Subcutaneous abdominal adipose tissue (tissue), 5 donors: Measurements from ENCODE around the gene GBGT1.

Experiments used
- H3K27ac ChIP-seq: one replicate; pipeline ENCODE4 v1.7.0; 2013; ENCODE audit warnings: low read depth, mild to moderate bottlenecking, inconsistent platforms, low read length, moderate library complexity
- H3K27me3 ChIP-seq, 5 donors: one replicate each; pipeline ENCODE4 v1.7.0; 2013; ENCODE audit warnings: low read length in 5 of 5, inconsistent platforms in 1 of 5; ENCODE audit not compliant: control insufficient read depth in 5 of 5, insufficient read depth in 4 of 5
- H3K36me3 ChIP-seq, 5 donors: one replicate each; pipeline ENCODE4 v1.7.0; 2013; ENCODE audit warnings: low read length in 5 of 5; ENCODE audit not compliant: control insufficient read depth in 5 of 5, insufficient read depth in 5 of 5
- H3K4me1 ChIP-seq, 5 donors: one replicate each; pipeline ENCODE4 v1.7.0; 2013; ENCODE audit warnings: low read length in 5 of 5, mild to moderate bottlenecking in 3 of 5, moderate library complexity in 1 of 5; ENCODE audit not compliant: control insufficient read depth in 5 of 5, insufficient read depth in 5 of 5
- H3K4me3 ChIP-seq, 5 donors: one replicate each; pipeline ENCODE4 v1.7.0; 2013; ENCODE audit warnings: low read length in 5 of 5, low read depth in 1 of 5
- H3K9ac ChIP-seq, 5 donors: one replicate each; pipeline ENCODE4 v1.7.0; 2013; ENCODE audit warnings: low read length in 5 of 5, mild to moderate bottlenecking in 4 of 5, moderate library complexity in 3 of 5
- H3K9me3 ChIP-seq, 5 donors: one replicate each; pipeline ENCODE4 v1.7.0; 2013; ENCODE audit warnings: low read length in 5 of 5; ENCODE audit not compliant: control insufficient read depth in 5 of 5
- donor health status: healthy.
- donor health status: healthy.
- donor health status: healthy.
- donor health status: healthy.
- donor health status: healthy.

Gene GBGT1

GRCh38 chr9:133154097-133154989 is 9.4 kb downstream of the GBGT1 start:
- Histone ChIP-seq H3K27me3 (no peaks in the 10 kb centered on the region), H3K9me3 (no peaks in the 10 kb centered on the region), H3K4me3 (no peak overlapping the region), H3K36me3 (peaks cover 0 to 33% (median 6%) of the 10 kb centered on the region in 5 donors), H3K4me1 (peaks cover 0 to 11% (median 7%) of the 10 kb centered on the region in 5 donors), H3K9ac (no peak overlapping the region), H3K27ac (no peak overlapping the region)

DNA sequence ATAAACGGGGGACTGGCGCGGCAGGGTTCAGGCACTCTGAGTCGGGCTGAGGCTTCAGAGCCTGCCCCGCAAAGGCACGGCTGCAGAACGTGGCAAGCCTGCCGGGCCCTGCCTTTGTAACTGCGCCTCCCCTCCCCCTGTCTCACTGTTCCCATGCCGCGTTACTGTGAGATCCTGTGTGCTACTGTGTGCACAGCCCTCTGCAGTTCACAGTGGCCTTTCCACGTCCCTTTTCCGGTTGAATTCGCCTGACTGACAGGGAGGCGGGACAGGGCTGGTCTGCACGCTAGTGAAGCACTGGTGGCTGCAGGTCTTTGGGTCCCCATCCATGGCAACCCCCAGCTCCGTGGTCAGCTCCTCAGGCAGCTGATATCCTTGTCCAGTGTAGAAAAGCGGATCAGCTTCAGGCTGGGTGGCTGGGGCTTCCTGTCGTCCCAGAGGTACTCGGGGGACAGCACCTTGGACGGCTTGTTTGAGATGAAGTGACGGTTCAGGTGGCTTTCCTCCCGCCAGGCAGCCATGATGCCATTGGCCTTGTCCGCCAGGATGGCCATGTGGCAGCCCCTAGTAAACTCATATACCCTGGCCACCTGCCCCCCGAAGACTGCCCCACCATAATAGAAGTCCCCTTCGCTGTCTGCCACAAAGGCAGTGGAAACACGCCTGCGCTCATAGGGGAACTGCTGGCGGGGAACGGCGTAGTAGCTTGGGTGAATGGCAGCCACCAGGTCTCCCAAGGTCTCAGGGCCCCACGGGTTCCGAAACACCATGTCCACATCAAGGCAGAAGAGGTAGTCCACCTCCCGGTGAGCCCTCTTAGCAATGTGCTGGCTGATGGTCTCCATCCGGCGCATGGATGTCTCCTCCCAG is 10.3 kb downstream of the GBGT1 start:
- no peak overlapping the region for H3K27ac ChIP-seq
- no peaks in the 10 kb centered on the region for H3K27me3 ChIP-seq
- H3K36me3 ChIP-seq = peaks cover 0 to 30% (median 6%) of the 10 kb centered on the region in 5 donors
- no peak overlapping the region for H3K4me3 ChIP-seq
- H3K9ac ChIP-seq = no peak overlapping the region
- no peaks in the 10 kb centered on the region for H3K9me3 ChIP-seq
- H3K4me1 ChIP-seq = peaks cover 0 to 16% (median 10%) of the 10 kb centered on the region in 5 donors

DNA sequence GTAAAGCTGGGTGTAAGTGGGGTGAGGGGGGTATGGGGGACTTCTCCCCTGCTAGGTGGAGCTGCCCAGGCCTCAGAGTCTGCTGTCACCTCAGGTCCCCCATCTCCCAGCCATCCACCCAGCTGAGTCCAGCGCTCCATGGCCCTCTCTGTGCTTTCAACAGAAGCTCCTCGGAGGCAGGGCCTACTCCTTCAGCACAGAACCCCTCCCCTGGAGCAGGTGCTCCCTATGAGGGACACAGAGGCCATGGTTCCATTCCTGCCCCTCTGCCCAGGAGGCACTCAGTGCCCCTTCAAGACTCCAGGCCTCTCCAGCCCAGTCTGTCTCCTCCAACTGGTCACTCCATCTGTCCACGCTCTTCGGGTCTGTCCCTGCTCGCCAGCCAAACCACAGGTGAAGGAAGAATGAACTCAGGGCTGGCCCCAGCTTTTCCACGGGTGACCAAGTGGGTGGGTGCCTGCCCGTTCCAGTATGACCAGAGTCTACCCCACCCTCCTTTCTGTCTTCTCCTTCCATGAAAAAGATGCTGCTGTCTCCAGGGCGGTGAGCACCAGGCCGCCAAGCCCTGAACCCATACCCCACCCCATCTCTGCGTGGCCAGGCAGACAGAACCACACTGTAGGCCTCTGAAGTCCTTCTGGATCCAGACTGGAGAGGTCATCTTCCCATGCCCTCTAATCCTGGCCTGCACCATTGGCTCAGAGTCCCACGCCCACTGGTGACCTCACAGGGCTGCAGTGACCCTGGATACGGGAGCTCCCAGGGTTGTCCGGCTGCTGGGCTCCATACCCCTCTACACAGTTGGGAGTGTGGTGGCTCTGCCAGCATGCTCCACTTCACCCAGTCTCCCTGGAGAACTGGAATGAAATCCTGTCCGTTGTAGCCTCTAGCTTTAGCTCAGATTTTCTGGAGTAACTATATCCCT is 11.9 kb downstream of the GBGT1 start:
- H3K9ac ChIP-seq = no peak overlapping the region
- H3K36me3 ChIP-seq = peaks cover 0 to 27% (median 5%) of the 10 kb centered on the region in 5 donors
- H3K27me3 ChIP-seq = no peaks in the 10 kb centered on the region
- no peaks in the 10 kb centered on the region for H3K9me3 ChIP-seq
- H3K4me3 ChIP-seq = no peak overlapping the region
- H3K4me1 ChIP-seq = peaks cover 3 to 31% (median 23%) of the 10 kb centered on the region in 5 donors
- no peak overlapping the region for H3K27ac ChIP-seq

DNA sequence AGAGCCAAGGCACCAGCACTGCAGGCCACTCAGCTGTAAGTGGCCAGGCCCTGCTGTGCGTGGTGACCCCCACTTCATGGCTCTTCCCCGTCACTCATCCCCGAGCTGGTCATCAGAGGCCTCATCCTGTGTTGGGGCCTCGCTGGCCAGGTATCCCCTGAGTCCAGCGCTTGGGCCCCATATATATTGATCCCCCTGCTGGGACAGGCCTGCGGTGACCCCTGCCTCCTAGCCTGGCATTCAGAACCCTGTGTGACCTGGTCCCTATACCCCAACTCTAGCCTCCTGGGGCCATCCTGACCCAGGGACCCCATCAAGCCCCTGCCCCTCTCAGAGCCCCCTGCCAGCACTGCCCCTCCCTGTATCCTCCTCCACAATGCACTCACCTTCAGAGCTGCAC is 12.7 kb downstream of the GBGT1 start:
- H3K36me3 ChIP-seq = peaks cover 0 to 25% (median 5%) of the 10 kb centered on the region in 5 donors
- no peak overlapping the region for H3K9ac ChIP-seq
- H3K27ac ChIP-seq = no peak overlapping the region
- no peaks in the 10 kb centered on the region for H3K9me3 ChIP-seq
- no peak overlapping the region for H3K4me3 ChIP-seq
- H3K4me1 ChIP-seq = peaks cover 3 to 31% (median 23%) of the 10 kb centered on the region in 5 donors
- H3K27me3 ChIP-seq = no peaks in the 10 kb centered on the region

- peak overlapping the region; percentile 35 to 83 (median 77) for H3K4me3 ChIP-seq
- peak overlapping the region; percentile 72 for H3K27ac ChIP-seq
- H3K4me1 ChIP-seq = peaks cover 5 to 39% (median 30%) of the 10 kb centered on the region in 5 donors
- no peaks in the 10 kb centered on the region for H3K9me3 ChIP-seq
- H3K27me3 ChIP-seq = no peaks in the 10 kb centered on the region
- peak overlapping the region in 3 of 5 donors; percentile 66 to 76 (median 76) for H3K9ac ChIP-seq
- peaks cover 0 to 10% (median 0%) of the 10 kb centered on the region in 5 donors for H3K36me3 ChIP-seq
Observed at GRCh38 chr9:133149130-133150015, 14.3 kb downstream of the GBGT1 start.

GRCh38 chr9:133148199-133149129 is 15.2 kb downstream of the GBGT1 start:
- no peaks in the 10 kb centered on the region for H3K9me3 ChIP-seq
- peaks cover 0 to under 1% (median 0%) of the 10 kb centered on the region in 5 donors for H3K36me3 ChIP-seq
- H3K4me3 ChIP-seq = peak overlapping the region; percentile 72 to 89 (median 77)
- peak overlapping the region; percentile 54 for H3K27ac ChIP-seq
- H3K9ac ChIP-seq = peak overlapping the region in 4 of 5 donors; percentile 72 to 89 (median 82)
- no peaks in the 10 kb centered on the region for H3K27me3 ChIP-seq
- peaks cover 7 to 46% (median 38%) of the 10 kb centered on the region in 5 donors for H3K4me1 ChIP-seq

- H3K36me3 ChIP-seq = no peaks in the 10 kb centered on the region
- peaks cover 9 to 48% (median 45%) of the 10 kb centered on the region in 5 donors for H3K4me1 ChIP-seq
- no peaks in the 10 kb centered on the region for H3K27me3 ChIP-seq
- H3K9me3 ChIP-seq = no peaks in the 10 kb centered on the region
- peak overlapping the region in 3 of 5 donors; percentile 76 to 89 (median 89) for H3K9ac ChIP-seq
- H3K4me3 ChIP-seq = peak overlapping the region; percentile 25 to 89 (median 77)
- peak overlapping the region; percentile 54 for H3K27ac ChIP-seq
Observed at GRCh38 chr9:133147412-133148198, 16.1 kb downstream of the GBGT1 start.
